GM19193 (cell line): Measurements from ENCODE around the gene FNIP1.

Experiments
- POLR2A ChIP-seq: IDR thresholded peaks from 4 replicates; pipeline ENCODE4 v1.6.1; 2011; ENCODE audit not compliant: insufficient read depth, insufficient read length; ENCODE audit errors: extremely low read depth

FNIP1 gene

DNA sequence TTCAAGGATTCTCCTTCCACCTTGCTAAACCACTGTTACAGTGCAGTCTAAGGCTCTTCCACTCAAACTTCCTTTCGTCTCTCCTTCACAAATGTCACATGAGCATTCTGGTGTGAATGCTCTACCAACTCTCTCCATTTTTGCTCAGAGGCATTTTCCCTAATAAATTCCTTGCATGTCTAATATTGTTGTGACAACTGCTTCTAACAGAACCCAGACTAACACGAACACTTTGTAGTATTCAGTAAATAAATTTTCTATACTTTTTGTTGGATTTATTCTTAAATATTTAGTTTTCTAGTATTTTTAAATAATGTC, 185.8 kb downstream of the FNIP1 start:
- no peak for TF ChIP-seq POLR2A

DNA sequence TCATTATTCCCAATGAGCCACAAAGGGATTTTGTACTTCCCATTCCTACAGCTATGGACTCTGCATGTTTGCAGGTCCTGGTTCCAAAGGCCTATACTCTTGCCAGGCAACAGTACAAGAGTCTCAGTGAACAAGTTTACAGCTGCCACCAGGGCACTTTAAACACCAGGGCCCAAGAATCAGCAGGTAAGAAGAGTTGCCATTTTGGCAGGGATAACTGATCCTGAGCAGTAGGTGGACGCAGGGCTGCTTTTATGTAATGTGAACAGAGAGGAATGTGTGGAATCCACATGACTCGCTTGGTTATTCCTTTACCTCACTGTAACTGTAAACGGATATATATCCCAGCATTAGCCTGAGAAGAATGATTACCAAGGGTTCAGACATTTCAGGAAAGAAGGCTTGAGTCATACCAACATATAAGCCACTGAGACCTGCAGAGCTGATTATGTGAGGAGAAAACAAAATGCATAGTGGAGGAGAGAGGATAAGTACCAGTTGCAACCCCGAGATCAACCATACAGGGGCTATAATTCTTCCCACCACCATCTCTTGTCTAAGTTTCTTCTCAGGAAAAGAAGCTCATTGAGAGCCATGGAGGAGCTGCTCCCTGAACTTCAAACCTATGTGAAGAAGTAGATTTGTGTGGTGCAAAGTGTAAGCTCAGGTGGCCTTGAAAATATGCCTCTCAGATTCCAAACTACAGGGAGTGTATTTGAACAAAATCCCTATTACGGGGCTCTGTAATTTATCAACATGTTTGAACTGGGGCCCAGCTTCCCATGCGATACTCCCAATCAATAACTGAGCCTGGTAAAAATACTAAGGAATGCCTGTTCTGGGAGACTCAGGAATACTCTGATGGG, 186.4 kb downstream of the FNIP1 start:
- no peak for TF ChIP-seq POLR2A

GRCh38 chr5:131609774-131610173, 187.0 kb downstream of the FNIP1 start:
- TF ChIP-seq POLR2A: no peak

GRCh38 chr5:131608597-131608996, 188.2 kb downstream of the FNIP1 start:
- TF ChIP-seq POLR2A: no peak

- TF ChIP-seq POLR2A: no peak
These were observed 188.8 kb downstream of the FNIP1 start for GRCh38 chr5:131607903-131608540.

GRCh38 chr5:131607418-131607817, 189.4 kb downstream of the FNIP1 start:
- no peak for TF ChIP-seq POLR2A

DNA sequence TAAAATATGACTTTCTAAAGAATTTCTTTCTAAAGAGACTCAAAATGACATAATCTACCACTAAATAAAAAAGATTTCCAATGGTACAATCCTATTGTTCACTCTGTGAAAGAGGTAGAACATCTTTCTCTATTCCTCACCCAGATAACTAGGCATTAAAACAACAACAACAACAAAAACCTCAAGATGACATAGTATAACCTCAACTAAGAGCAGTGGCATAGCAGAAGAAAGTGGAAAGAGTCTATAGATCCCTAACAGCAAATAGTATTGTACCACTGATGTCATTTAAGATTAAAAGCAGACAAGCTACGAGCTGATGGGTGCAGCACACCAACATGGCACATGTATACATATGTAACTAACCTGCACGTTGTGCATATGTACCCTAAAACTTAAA, 191.7 kb downstream of the FNIP1 start:
- TF ChIP-seq POLR2A: no peak

- TF ChIP-seq POLR2A: no peak
These were observed 201.5 kb downstream of the FNIP1 start for GRCh38 chr5:131595088-131596033.

DNA sequence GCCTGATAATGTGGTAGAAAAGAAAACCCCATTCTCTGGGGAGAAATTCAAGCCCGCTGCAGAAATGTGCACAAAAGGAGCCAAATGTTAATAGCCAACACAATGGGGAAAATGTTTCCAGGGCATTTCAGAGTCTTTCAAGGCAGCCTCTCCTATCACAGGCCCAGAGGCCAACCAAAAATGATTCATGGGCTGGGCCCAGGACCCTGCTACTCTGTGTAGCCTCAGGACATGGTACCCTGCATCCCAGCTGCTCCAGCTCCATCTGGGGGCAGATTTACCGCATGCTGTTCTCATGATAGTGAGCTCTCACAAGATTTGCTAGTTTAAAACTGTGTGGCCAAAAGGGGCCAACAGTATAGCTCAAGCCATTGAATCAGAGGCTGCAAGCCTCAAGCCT, 202.9 kb downstream of the FNIP1 start:
- TF ChIP-seq POLR2A: no peak
